GM19193 (cell line): ENCODE measurements around the gene RAI1.

Source experiments
- POLR2A ChIP-seq: IDR thresholded peaks from 4 replicates; pipeline ENCODE4 v1.6.1; 2011; ENCODE audit not compliant: insufficient read depth, insufficient read length; ENCODE audit errors: extremely low read depth

RAI1 gene

DNA sequence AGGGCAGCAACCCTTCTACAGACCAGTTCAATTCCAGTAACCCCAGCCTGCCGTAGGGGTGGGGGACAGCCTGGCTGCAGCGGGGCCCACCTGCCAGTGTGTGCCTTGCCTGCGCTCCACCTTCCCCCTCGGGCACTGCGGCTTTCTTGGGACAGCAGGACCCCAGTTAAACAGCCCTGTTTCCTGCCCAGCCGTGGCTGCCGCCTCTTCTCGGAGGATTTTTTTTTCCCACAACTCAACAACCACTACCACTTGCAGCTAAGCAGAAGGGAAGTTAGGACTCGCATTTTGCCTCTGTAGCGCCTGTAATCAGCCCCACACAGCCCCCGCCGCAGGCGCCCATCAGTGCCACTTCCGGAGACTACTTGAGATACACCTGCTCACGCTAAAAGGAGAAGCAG lies 76.1 kb downstream of the RAI1 start:
- TF ChIP-seq POLR2A: no peak

- no peak for TF ChIP-seq POLR2A
Observed at GRCh38 chr17:17757956-17758845, 76.9 kb downstream of the RAI1 start.

- TF ChIP-seq POLR2A: no peak
Observed at GRCh38 chr17:17758941-17759563, 77.8 kb downstream of the RAI1 start.

DNA sequence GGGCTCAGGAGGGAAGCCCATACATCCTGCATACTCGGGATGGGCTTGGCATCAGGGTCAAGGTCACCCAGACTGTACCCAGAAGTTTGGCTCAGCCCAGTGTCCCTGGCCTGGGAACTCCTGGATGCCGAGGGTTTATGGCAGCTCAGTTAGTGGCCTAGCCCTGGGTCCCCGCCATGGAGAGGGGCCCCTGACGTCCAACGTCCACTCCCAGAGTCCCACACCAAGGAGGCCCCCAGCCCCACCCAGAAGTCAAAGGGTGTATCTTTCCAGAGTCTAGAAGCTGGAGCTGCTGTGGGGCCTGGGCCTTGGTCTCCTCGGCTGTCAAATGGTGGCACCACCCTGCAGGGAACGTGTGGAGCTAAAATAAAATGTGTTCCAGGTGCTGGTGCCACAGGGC lies 79.1 kb downstream of the RAI1 start:
- TF ChIP-seq POLR2A: no peak

DNA sequence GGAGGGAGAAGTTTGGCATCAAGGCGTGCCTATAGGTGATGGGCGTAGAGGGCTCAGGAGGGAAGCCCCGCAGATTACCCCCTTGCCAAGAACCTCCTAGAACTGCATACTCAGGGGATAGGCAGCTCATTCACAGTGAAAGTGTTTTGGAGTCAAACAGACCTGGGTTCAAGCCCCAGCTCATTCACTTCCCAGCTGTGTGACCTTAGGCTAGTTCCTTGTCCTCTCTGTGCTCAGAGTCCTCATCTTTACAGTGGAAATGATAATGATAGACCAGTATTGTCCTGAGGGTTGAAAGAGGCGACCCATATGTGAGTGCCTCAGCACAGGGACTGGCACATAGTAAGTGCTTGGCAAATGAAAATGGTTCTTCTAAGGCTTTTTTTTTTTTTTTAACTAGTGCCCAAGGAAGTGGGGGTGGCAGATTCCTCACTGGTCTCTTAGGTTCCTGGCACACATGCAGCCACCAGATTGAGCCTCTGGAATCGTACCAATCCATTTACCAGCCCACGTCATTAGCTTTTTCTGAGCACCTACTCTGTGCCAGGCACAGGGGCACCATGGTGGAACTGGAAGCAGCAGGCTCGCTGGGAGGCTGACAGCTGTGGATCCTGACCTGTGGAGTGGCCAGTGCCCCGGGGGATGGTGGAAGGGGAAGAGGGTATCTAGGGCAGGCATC lies 79.8 kb downstream of the RAI1 start:
- no peak for TF ChIP-seq POLR2A

GRCh38 chr17:17761894-17762743 lies 80.9 kb downstream of the RAI1 start:
- TF ChIP-seq POLR2A: no peak

DNA sequence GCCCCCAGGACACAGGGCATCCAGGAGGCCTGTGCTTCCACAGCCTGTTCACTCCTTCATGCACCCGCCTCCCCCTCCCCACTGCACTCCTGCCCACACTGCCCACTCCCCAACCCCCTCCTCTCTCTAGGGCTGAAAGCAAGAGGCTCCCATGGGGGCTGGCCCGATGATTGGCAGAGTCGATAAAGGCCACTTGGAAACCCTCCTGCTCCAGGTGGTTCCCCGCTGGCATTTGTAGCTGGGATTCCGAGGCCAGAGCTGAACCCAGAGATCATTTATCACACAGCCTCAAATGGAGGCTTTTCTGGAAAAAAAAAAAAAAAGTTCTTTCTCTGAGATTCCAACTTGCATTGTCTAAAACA lies 81.5 kb downstream of the RAI1 start:
- no peak for TF ChIP-seq POLR2A

DNA sequence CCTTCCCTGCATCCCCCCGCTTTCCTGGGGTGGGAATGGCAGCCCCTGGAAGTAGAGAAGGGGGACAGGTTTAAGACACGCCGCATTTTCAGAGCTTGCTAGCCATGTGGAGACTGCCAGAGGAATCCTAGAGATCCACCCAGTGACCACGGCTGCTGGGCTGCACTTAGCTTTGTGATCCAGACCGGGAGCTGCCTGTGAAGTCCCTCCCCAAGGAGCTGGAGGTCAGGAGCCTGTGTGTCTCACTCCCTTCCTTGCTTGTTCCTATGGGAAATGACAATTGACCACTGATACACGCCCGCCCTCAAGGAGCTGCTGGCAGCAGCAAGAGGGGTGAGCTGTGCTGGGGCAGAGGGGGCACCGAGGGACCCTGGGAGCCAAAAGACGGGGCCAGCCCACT lies 81.9 kb downstream of the RAI1 start:
- TF ChIP-seq POLR2A: no peak

DNA sequence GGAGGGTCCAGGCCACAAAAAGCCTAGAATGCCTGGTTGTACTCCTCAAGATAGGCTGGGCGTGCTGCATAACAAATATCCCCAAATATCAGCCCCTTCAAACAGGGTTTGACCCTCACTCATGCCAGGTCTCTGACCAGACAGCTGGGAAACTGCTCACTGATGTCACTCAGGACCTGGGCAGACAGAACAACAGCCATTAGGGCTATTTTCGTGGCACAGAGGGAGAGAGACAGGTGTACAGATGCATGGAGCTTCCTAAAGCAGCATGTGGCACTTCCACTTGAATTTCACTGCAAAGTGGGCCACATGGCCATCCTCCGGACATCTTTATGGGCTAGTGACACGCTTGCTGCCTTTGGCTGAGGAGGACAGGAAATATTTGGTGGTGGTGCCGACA lies 82.5 kb downstream of the RAI1 start:
- TF ChIP-seq POLR2A: no peak

GRCh38 chr17:17765359-17766076 lies 84.3 kb downstream of the RAI1 start:
- no peak for TF ChIP-seq POLR2A

DNA sequence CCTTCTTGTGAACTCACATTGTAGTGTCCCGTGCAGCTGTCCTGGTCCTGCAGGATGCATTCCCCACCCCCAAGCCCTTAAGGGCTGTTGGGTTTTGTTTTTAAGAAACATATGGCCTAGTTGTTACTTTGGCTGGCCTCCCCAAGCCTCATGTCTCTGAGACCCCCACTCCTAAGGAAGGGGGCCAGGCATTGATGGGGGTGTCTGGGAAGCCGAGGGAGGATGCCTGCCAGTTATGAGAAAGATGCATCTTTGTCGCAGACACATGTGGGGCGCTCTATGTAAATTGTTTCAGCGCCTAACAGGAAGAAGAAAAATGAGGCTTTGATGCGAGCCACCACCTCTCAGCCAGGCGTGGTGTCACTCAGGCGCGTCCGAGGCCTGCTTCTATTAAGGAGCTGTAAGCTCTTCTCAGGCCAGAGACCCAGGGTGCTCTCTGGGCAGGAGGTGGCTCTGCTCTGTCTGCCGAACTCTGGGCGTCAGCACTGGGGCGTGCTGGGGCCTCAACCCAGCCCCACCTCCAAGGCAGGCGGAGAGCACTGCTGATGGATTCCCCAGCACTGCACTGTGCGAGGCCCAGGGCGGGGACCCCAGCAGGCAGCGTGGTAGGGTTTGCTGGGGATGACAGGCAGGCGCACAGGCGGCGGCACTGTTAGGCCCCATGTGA lies 85.0 kb downstream of the RAI1 start:
- peak; percentile 66 for TF ChIP-seq POLR2A

GRCh38 chr17:17766744-17767120 lies 85.5 kb downstream of the RAI1 start:
- TF ChIP-seq POLR2A: no peak

DNA sequence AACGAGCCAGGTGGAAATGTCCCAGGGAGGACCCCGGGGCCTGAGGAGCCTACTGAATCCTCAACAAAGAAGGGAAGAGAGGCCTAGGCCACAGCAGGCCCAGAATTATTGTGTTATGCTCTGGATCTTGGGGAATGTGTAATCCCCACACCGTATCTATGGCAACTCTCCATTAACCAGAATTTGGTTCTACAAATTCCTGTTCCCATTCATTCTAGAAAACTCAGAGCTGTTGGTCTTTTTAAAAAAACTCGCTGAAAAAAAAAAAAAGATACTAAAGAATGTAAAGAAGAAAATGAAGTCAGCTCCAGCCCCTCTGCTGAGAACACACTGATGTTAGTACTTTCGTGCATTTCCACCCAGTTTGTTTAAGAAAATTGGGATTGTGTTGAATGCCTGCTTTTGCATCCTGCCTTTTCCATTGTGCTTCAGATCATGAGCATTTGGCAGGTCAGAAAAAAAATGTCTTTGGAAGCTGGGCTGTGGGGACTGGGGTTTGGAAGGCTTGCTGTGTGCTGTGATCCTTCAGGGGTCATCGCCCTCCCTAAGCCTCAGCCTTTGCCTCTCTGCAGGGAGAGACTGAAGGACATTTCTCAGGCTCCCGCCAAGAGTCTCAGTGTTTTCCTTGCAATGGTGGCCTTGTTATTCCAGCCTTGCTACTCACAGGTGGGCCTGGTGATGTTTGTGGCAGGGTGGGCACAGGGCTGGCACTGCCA lies 86.1 kb downstream of the RAI1 start:
- TF ChIP-seq POLR2A: no peak
